HG02840 (cell line): ENCODE results near the gene MID1.
A peak's percentile ranks its signal among the peaks of the same experiment; 100 is the strongest.
"Not testable (repeated sequence)": the region's sequence is repeated elsewhere in the genome, so short reads cannot be mapped to it uniquely, and the experiment has no call there.

ENCODE experiments used
- ATAC-seq: cut with Tn5 transposase; IDR thresholded peaks from one replicate; pipeline ENCODE4 v1.9.1; 2021; ENCODE audit warnings: mild to moderate bottlenecking, moderate library complexity, moderate number of reproducible peaks; ENCODE audit not compliant: unreplicated experiment, low FRiP score

The MID1 gene

GRCh38 chrX:10617999-10618351 is 2.4 kb downstream of the MID1 start:
- ATAC-seq = no peak

GRCh38 chrX:10617186-10617998 is 3.0 kb downstream of the MID1 start:
- no peak for ATAC-seq

DNA sequence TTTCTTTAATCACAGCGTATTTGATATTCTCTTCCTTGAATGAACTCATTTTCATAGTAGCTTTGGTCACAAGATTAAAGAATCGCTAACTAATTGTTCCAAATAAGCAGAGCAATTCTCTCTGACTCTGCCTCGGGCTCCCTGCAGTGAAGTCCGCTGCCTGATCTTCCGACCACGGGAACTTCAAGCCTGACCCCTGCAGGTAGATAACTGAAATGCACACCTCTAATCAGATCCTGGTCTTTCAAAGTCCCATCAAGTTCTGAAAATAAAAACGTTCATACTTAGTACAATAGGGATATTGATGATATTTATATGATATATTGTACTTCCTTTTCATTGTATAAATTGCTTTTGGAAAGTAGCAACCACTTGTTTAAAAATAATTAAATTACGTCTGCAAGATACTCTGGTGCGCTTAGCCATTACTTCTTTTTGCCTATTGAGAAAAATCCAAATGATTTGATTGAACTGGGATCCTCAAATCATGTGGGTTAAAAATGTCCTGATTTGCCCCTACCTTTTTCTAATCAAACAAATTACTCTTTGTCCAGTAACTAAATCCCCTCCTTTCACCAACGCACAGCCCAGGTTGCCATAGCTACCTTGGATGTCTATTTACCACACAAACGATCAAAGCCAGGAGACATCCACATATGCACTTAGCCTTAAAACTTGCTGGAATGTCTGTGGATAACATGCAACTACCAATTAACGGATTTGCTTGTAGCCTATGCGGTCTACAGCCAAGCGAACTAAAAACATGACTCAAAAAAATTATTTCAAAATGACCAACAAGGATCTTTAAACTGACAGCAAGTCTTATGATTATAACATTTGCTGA is 4.2 kb downstream of the MID1 start:
- ATAC-seq = peak; percentile 67

- ATAC-seq = no peak
Measured at GRCh38 chrX:10612215-10612614, 8.2 kb downstream of the MID1 start.

DNA sequence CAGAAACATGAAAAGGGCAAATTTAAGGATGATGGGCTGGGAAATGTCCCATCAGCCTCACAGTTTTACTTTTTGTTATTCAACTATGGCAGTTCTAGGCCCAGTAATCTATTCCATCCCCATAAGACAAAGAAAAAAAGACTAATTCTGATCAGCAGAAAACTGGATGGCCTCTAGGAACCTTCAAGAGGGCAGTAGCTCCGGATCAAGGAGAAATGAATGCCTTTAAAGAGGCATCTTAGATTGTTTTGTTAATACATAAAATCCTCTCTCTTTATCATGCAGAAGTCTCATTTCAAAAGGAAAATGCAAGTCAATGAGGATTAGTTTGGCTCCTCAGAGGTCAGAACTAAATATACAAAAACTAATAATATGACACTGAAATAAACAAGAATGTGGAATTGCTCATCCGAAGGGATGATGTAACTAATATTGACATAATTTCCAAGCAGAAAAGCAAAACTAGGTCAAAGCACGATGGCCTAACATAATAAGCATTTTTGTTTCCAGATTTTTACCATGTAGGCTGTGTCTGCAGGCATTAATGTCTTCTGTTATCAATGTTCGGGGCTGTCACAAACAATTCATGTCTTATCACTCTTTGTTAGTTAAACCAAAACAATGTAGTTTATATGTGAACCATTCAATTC is 8.8 kb downstream of the MID1 start:
- ATAC-seq = no peak

DNA sequence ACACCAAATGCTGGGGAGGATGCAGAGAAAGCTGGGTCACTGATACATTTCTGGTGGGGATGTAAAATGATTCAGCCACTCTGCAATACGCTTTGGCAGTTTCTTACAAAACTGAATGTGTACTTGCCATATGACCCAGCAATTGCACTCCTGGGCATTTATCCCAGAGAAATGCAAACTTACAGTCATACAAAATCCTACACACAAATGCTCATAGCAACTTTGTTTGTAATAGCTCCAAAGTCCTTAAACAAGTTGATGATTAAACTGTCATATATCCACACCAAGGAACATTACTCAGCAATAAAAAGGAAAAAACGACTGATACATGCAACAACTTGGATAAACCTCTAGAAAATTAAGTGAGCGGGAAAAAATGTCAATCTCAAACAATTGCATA is 12.3 kb downstream of the MID1 start:
- ATAC-seq = no peak

DNA sequence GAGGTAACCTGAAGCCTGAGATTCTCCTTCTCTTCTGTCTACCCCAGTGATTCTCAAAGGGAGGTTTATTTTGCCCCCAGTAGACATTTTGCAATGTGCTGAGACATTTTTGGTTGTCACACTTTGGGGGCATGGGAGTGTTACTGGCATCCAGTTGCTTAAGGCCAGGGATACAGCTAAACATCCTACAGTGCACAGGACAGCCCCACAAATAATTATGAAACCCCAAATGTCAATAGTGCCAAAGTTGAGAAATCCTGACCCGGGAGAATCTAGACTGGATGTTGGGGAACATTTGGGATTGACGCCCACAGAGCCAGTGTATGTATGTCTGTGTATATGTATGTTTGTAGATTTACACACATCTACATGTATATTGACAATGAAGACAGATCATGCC is 13.2 kb downstream of the MID1 start:
- no peak for ATAC-seq

GRCh38 chrX:10603612-10604011 is 16.8 kb downstream of the MID1 start:
- ATAC-seq = no peak

GRCh38 chrX:10602646-10603045 is 17.7 kb downstream of the MID1 start:
- no peak for ATAC-seq

DNA sequence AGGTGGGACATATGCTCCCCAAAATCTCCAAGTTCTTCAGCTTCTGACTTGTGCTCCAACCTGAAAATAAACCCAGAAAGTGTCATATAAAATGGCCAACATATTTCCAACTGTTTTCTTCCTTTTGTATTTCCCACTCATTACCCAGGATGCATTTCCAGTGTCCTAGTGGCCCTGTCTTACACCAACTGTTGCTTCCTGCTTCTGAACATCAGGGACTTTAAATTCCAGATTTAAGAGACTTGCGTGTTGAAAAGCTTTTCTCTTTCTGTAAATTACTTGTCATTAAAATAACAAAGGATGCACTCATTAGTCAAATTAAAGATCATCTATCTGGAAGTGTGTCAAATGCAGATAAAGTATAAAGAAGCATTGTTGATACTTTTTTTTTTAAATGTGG is 19.9 kb downstream of the MID1 start:
- no peak for ATAC-seq

- ATAC-seq = no peak
Measured at GRCh38 chrX:10598540-10598939, 21.8 kb downstream of the MID1 start.

- ATAC-seq = no peak
Measured at GRCh38 chrX:10597871-10598270, 22.5 kb downstream of the MID1 start.

- ATAC-seq = no peak
Measured at GRCh38 chrX:10591363-10592335, 28.7 kb downstream of the MID1 start.

DNA sequence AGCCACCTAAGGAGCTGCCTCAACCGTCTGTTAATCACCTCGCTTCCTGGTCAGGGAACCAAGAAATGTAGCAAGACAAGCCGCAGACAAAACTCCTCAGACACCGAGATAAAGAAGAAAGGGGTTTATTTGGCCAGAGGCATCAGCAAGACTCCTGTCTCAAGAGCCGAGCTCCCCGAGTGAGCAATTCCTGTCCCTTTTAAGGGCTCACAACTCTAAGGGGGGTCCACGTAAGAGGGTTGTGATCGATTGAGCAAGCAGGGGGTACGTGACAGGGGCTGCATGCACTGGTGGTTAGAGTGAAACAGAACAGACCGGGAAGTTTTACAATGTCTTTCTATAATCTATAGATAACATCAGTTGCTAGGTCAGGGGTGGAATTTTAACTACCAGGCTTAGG is 30.6 kb downstream of the MID1 start:
- ATAC-seq = not testable (repeated sequence)

- ATAC-seq = no peak
Measured at GRCh38 chrX:10589098-10589497, 31.3 kb downstream of the MID1 start.

DNA sequence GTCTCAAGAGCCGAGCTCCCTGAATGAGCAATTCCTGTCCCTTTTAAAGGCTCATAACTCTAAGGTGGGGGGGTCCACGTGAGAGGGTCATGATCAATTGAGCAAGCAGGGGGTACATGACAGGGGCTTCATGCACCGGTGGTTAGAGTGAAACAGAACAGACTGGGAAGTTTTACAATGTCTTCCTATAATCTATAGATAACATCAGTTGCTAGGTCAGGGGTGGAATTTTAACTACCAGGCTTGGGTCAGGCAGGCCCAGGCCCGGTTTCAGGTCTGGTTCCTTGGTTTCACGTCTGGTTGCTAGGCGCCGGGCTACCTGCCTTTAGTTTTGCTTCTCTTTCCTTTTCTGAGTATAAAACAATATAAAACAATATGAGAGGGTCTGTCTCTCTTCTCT is 35.5 kb downstream of the MID1 start:
- ATAC-seq = not testable (repeated sequence)

GRCh38 chrX:10582945-10583344 is 37.4 kb downstream of the MID1 start:
- ATAC-seq = no peak

DNA sequence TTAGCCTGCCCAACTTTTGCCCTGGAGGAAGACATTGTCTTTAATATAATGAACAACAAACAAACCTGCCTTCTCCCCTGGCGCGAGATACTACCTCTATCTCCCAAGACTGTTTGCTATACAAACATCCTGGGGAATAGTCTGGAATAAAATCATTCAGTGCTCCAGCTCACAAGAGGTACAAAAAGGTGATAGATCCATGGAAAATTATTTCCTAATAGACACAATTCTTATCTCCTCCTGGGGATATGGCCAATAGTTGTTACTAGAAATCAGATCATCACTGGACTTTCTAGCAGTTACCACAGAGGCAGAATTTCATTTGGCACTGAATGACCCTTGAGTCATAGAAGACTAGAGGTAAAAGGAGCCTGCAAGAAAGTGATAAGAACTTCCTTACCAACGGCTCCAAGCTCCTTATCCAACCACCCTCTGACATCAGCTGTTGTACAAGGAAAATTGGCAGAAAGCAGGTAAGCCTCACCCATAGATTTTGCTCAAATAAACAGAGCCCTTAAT is 38.1 kb downstream of the MID1 start:
- no peak for ATAC-seq

DNA sequence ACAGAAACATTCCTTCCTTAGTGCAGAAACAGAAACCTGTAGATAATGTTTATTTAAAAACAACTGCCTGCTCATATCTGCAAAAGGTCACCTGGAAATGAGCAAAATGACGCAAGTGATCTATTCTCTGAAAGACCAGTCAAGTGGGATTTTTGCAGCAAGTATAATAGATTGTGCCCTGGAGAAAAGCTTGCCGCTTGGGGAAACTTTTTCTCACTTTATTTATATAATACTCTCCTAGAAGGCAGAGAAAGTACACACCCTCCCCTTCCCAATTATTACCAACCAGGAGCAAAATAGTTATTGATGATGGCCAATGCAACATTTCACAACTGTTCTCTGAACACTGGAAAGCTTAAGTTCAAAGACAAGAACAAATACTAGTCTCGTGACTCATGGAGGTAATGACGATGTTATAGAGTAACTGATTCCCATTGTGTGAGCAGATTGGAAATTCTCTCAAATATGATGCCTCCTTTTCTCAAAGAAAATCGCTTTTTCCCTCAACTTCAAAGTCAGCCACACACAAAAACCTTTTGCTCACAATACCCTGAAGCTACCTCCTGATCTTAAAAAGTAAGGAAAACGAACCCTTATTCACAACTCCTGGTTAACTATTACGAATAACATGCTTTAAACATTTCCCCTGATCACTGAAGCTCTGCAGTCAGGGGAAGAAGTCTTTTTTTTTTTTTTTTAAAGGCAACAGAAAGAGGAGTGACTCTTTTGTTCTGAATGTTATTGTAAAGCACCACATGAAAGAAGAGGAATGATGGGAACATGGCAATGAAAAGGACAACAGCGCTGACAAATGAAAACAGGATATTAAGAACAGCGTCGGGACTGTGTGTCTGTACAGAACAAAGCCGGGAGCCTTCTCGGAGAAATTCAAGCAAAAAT is 41.0 kb downstream of the MID1 start:
- no peak for ATAC-seq
